Transverse colon (tissue), 3 donors: ENCODE data around the gene TNFRSF19.

ENCODE experiments used
- POLR2A ChIP-seq: fragments of 450-650 bp; IDR thresholded peaks from one replicate; pipeline ENCODE4 v1.6.1; 2016; ENCODE audit warnings: antibody characterized with exemption, mild to moderate bottlenecking, moderate library complexity
- POLR2AphosphoS5 ChIP-seq, 3 donors: sonication (generic); formaldehyde crosslinking; IDR thresholded peaks; one replicate each; pipeline ENCODE4 v1.6.1; 2016; ENCODE audit warnings: antibody characterized with exemption in 3 of 3

DNA sequence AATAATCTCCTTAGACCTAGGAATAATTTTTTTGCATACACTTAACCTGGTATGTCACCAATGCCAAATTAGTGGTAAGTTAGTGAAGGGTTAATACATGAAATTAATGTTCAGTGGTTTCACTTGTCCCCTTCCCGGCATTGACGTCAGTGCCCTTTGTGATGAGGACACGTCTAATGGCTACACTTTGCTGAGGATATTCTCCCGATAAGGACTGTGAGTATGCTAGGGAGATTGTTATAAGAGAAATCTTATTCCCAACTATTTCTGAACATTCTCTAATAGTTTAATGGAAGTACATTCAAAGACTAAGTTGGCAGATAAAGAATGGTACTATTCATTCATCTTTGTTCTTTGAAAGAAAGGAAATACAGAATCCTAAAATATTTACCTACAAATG, 102.4 kb downstream of the TNFRSF19 start:
- TF ChIP-seq POLR2A (no peak), POLR2AphosphoS5 (IDR thresholded peaks at IDR 0.05) (no peak)
